CD8-positive, alpha-beta memory T cell (primary cell): Measurements from ENCODE around the gene ELAPOR1. TPM values are rescaled to one million over a fixed set of nuclear protein-coding genes. Genes with fewer than 3 reads are reported as not detected.

Experiments used
- CTCF ChIA-PET: fragments of 350-600 bp; sonication (Branson Sonifier 250); formaldehyde crosslinking; loops from one replicate; lab custom pipeline; 2021; ENCODE audit warnings: antibody characterized with exemption; lab: Charles Lee
- POLR2A ChIA-PET: fragments of 350-600 bp; sonication (Branson Sonifier 250); formaldehyde crosslinking; loops from one replicate; lab custom pipeline; 2021; ENCODE audit warnings: antibody characterized with exemption; lab: Charles Lee
- DNase-seq, 5 donors: peaks; one replicate each; pipeline versions ENCODE4 v3.0.0 to v3.0.0-alpha.2; 2020 to 2022; ENCODE audit warnings: mixed read lengths in 1 of 5
- H3K27ac ChIP-seq: one replicate; pipeline ENCODE4 v1.7.0; 2013; ENCODE audit warnings: low read depth, mild to moderate bottlenecking, low read length, moderate library complexity
- H3K27me3 ChIP-seq: 2 replicates; pipeline ENCODE4 v1.7.0; 2013; ENCODE audit warnings: low read length, mild to moderate bottlenecking; ENCODE audit not compliant: insufficient read depth, poor library complexity, severe bottlenecking
- H3K36me3 ChIP-seq: 2 replicates; pipeline ENCODE4 v1.7.0; 2013; ENCODE audit warnings: mild to moderate bottlenecking, low read length, moderate library complexity; ENCODE audit not compliant: insufficient read depth
- H3K4me1 ChIP-seq: 2 replicates; pipeline ENCODE4 v1.7.0; 2013; ENCODE audit warnings: mild to moderate bottlenecking, low read length, moderate library complexity; ENCODE audit not compliant: insufficient read depth
- H3K4me3 ChIP-seq: 2 replicates; pipeline ENCODE4 v1.7.0; 2013; ENCODE audit warnings: mild to moderate bottlenecking, low read length
- H3K9me3 ChIP-seq: 2 replicates; pipeline ENCODE4 v1.7.0; 2013; ENCODE audit warnings: mild to moderate bottlenecking, low read length
- H3K27ac Mint-ChIP-seq, 8 donors: one replicate each; pipeline ENCODE4 v1.8.0; 2020 to 2021; ENCODE audit warnings: mixed read lengths in 8 of 8, mild to moderate bottlenecking in 6 of 8, inconsistent platforms in 3 of 8, moderate library complexity in 3 of 8
- H3K27me3 Mint-ChIP-seq, 2 donors: one replicate each; pipeline ENCODE4 v1.8.0; 2020 to 2021; ENCODE audit warnings: mixed read lengths in 2 of 2, mild to moderate bottlenecking in 1 of 2, moderate library complexity in 1 of 2
- H3K36me3 Mint-ChIP-seq, 3 donors: one replicate each; pipeline ENCODE4 v1.8.0; 2020 to 2021; ENCODE audit warnings: mixed read lengths in 3 of 3, inconsistent platforms in 1 of 3, mild to moderate bottlenecking in 1 of 3
- H3K4me1 Mint-ChIP-seq, 3 donors: one replicate each; pipeline ENCODE4 v1.8.0; 2020 to 2021; ENCODE audit warnings: mixed read lengths in 3 of 3, inconsistent platforms in 1 of 3, mild to moderate bottlenecking in 1 of 3
- H3K4me3 Mint-ChIP-seq, 7 donors: one replicate each; pipeline ENCODE4 v1.8.0; 2020 to 2021; ENCODE audit warnings: mixed read lengths in 7 of 7, mild to moderate bottlenecking in 6 of 7, moderate library complexity in 4 of 7, inconsistent platforms in 2 of 7
- H3K9me3 Mint-ChIP-seq, 5 donors: one replicate each; pipeline ENCODE4 v1.8.0; 2020 to 2022; ENCODE audit warnings: mixed read lengths in 5 of 5, mild to moderate bottlenecking in 3 of 5, moderate library complexity in 2 of 5, inconsistent platforms in 1 of 5
- polyA plus RNA-seq: library from polyadenylated mRNA; unstranded; fragments of 300-500 nt; fragmentation: Illumina TruSeq; gene quantifications from one replicate; pipeline ENCODE4 v1.2.3, GENCODE V29; 2021
- total RNA-seq, 2 experiments: library from RNA; stranded (reverse); gene quantifications; one replicate each; pipeline ENCODE4 v1.2.3, GENCODE V29; 2021

Gene ELAPOR1
- total and polyA plus RNA-seq, 3 experiments from 2014 or later: 11.3 to 15.7 (median 13.9) TPM

DNA sequence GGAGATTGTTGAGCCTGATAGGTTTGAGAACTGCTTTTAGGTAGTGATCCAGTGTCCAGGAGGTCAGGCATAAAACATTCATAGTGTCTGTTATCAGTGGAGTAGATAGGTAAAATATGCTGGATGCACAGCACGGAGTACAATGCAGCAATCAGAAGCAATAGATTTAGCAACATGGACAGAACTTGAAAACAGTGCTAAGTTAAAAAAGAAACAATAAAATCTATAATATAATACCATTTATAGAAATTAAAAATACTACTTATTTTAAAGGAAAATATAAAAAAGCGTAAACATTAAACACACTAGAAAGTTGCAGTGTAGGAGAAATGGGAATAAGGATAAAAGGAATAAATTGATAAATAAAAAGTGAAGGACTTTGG lies 34.7 kb upstream of the ELAPOR1 start:
- CTCF ChIA-PET: no interaction called here

GRCh38 chr1:109080441-109081082 lies 33.4 kb upstream of the ELAPOR1 start:
- CTCF ChIA-PET: interaction anchor here (1.4 to 5.0 kb wide), 2 partner anchors 19 to 20 kb away, joined by 4 to 23 read pairs; no protein-coding TSS in a partner anchor
- POLR2A ChIA-PET: no interaction called here
- peaks cover 7 to 8% (median 7%) of the 10 kb centered on the region in 3 donors for H3K4me1 Mint-ChIP-seq

More for the DNA sequence above, 34.7 kb upstream of the ELAPOR1 start:
- peaks cover 15% of the 10 kb centered on the region for H3K4me1 ChIP-seq
- no peak overlapping the region for H3K4me3 Mint-ChIP-seq
- no peak overlapping the region for H3K27ac Mint-ChIP-seq
- H3K27ac ChIP-seq: no peak overlapping the region
- no peak overlapping the region for H3K4me3 ChIP-seq
- H3K27me3 ChIP-seq: no peaks in the 10 kb centered on the region
- H3K36me3 ChIP-seq: no peaks in the 10 kb centered on the region
- H3K36me3 Mint-ChIP-seq: peaks cover 3 to 15% (median 6%) of the 10 kb centered on the region in 3 donors
- H3K27me3 Mint-ChIP-seq: peaks cover 0 to 2% of the 10 kb centered on the region in 2 donors
- peaks cover 19 to 20% (median 20%) of the 10 kb centered on the region in 3 donors for H3K4me1 Mint-ChIP-seq
- POLR2A ChIA-PET: no interaction called here
- DNase-seq: no peak
- no peaks in the 10 kb centered on the region for H3K9me3 Mint-ChIP-seq
- H3K9me3 ChIP-seq: no peaks in the 10 kb centered on the region

GRCh38 chr1:109083501-109083900 lies 30.4 kb upstream of the ELAPOR1 start:
- Histone ChIP-seq H3K4me3 (no peak overlapping the region), H3K4me1 (no peaks in the 10 kb centered on the region), H3K9me3 (no peaks in the 10 kb centered on the region), H3K27me3 (no peaks in the 10 kb centered on the region), H3K36me3 (no peaks in the 10 kb centered on the region), H3K27ac (no peak overlapping the region)
- ChIA-PET POLR2A (no interaction called here), CTCF (interaction anchor here (1.0 to 5.0 kb wide), 2 partner anchors 17 to 29 kb away, joined by 6 to 23 read pairs; a partner anchor contains a TSS)
- Mint-ChIP-seq H3K27me3 (peaks cover 0 to 5% of the 10 kb centered on the region in 2 donors), H3K27ac (no peak overlapping the region), H3K9me3 (no peaks in the 10 kb centered on the region), H3K4me1 (no peaks in the 10 kb centered on the region), H3K36me3 (peaks cover 0 to 1% (median 0%) of the 10 kb centered on the region in 3 donors), H3K4me3 (no peak overlapping the region)
- DNase-seq: no peak

More at GRCh38 chr1:109080441-109081082, 33.4 kb upstream of the ELAPOR1 start:
- Mint-ChIP-seq H3K4me3 (peak overlapping the region in 1 of 7 donors; percentile 27), H3K9me3 (no peaks in the 10 kb centered on the region), H3K27ac (peak overlapping the region in 2 of 8 donors; percentile 11 to 63), H3K36me3 (peaks cover 1 to 6% (median 5%) of the 10 kb centered on the region in 3 donors), H3K27me3 (peaks cover 0 to 3% of the 10 kb centered on the region in 2 donors)
- Histone ChIP-seq H3K9me3 (no peaks in the 10 kb centered on the region), H3K4me3 (no peak overlapping the region), H3K4me1 (peaks cover 7% of the 10 kb centered on the region), H3K27me3 (no peaks in the 10 kb centered on the region), H3K27ac (no peak overlapping the region), H3K36me3 (no peaks in the 10 kb centered on the region)
- no peak for DNase-seq

DNA sequence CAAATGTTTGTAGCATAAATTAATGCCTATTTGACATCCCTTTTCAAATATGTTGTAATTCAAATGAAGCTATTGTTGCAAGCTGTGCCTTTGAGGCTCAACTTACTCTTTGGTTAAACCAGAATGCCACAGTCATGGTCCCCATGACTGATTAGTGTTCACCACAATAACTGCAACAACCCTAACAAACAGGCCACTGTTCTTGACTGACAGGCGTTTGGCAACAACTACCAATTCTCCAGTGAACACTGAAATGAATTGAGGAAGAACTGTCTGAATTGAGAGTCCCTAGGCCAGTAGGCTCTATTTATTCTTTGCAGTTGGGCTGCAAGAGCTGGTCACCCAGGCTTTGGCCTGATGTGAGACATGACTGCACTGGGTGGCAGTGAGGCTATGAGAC lies 30.0 kb upstream of the ELAPOR1 start:
- Histone ChIP-seq H3K9me3 (no peaks in the 10 kb centered on the region), H3K4me3 (no peak overlapping the region), H3K27me3 (no peaks in the 10 kb centered on the region), H3K27ac (no peak overlapping the region), H3K4me1 (no peaks in the 10 kb centered on the region), H3K36me3 (no peaks in the 10 kb centered on the region)
- POLR2A ChIA-PET: no interaction called here
- DNase-seq: no peak
- Mint-ChIP-seq H3K27me3 (peaks cover 0 to 5% of the 10 kb centered on the region in 2 donors), H3K4me3 (peak overlapping the region in 1 of 7 donors; percentile 41), H3K4me1 (peaks cover 0 to under 1% (median 0%) of the 10 kb centered on the region in 3 donors), H3K36me3 (peaks cover 0 to 2% (median 0%) of the 10 kb centered on the region in 3 donors), H3K27ac (no peak overlapping the region), H3K9me3 (no peaks in the 10 kb centered on the region)
- CTCF ChIA-PET: interaction anchor here (1.0 to 5.0 kb wide), 2 partner anchors 16 to 29 kb away, joined by 6 to 23 read pairs; a partner anchor contains a TSS

- peaks cover 0 to 8% (median 0%) of the 10 kb centered on the region in 3 donors for H3K4me1 Mint-ChIP-seq
- peaks cover 0 to 5% of the 10 kb centered on the region in 2 donors for H3K27me3 Mint-ChIP-seq
- POLR2A ChIA-PET: interaction anchor here (0.7 kb wide), 1 partner anchor 296 kb away, joined by 3 read pairs; no protein-coding TSS in a partner anchor
- Histone ChIP-seq H3K9me3 (peaks cover 4% of the 10 kb centered on the region), H3K4me3 (no peak overlapping the region), H3K27me3 (no peaks in the 10 kb centered on the region), H3K4me1 (peaks cover 2% of the 10 kb centered on the region), H3K27ac (no peak overlapping the region), H3K36me3 (no peaks in the 10 kb centered on the region)
- CTCF ChIA-PET: interaction anchor here (0.9 to 5.0 kb wide), 2 partner anchors 9 to 15 kb away, joined by 3 to 23 read pairs; no protein-coding TSS in a partner anchor
- no peaks in the 10 kb centered on the region for H3K9me3 Mint-ChIP-seq
- H3K27ac Mint-ChIP-seq: peak overlapping the region in 1 of 8 donors; percentile 92
- H3K36me3 Mint-ChIP-seq: peaks cover 0 to 3% (median 0%) of the 10 kb centered on the region in 3 donors
- no peak for DNase-seq
- no peak overlapping the region for H3K4me3 Mint-ChIP-seq
These were observed 29.1 kb upstream of the ELAPOR1 start for GRCh38 chr1:109084563-109085517.

- Histone ChIP-seq H3K9me3 (peaks cover 4% of the 10 kb centered on the region), H3K4me3 (peak overlapping the region; percentile 75), H3K27me3 (no peaks in the 10 kb centered on the region), H3K27ac (peak overlapping the region; percentile 92), H3K36me3 (peaks cover 4% of the 10 kb centered on the region), H3K4me1 (peaks cover 22% of the 10 kb centered on the region)
- Mint-ChIP-seq H3K4me3 (peak overlapping the region; percentile 38 to 99 (median 95)), H3K27ac (peak overlapping the region in 7 of 8 donors; percentile 41 to 98 (median 94)), H3K27me3 (peaks cover 0 to 3% of the 10 kb centered on the region in 2 donors), H3K36me3 (peaks cover 0 to 30% (median 6%) of the 10 kb centered on the region in 3 donors), H3K9me3 (peaks cover 0 to 3% (median 0%) of the 10 kb centered on the region in 5 donors), H3K4me1 (peaks cover 29 to 42% (median 33%) of the 10 kb centered on the region in 3 donors)
- DNase-seq: no peak
- ChIA-PET CTCF (interaction anchor here (1.0 to 2.9 kb wide), 3 partner anchors 10 to 23 kb away, joined by 4 to 29 read pairs (median 7); a partner anchor contains a TSS), POLR2A (interaction anchor here (1.0 to 2.9 kb wide), 5 partner anchors 10 to 47 kb away, joined by 3 to 32 read pairs (median 11); partner anchors contain the start of genes TAF13 and WDR47)
These were observed 24.5 kb upstream of the ELAPOR1 start for GRCh38 chr1:109089242-109090015.
